GM12892 (cell line): ENCODE measurements around the gene USB1.

Source experiments
- DNase-seq: peaks from one replicate; pipeline ENCODE4 v3.0.0; 2011; ENCODE audit not compliant: insufficient read length
- FAIRE-seq: peaks from 2 replicates; lab custom pipeline; 2011; peaks lifted over from hg19 to GRCh38; lab: Jason Lieb, UNC
- POLR2A ChIP-seq: IDR thresholded peaks from 2 replicates; pipeline ENCODE4 v1.6.1; 2011; ENCODE audit warnings: low read depth, low read length, control low read depth
- POLR2AphosphoS5 ChIP-seq: IDR thresholded peaks from 2 replicates; pipeline ENCODE4 v1.6.1; 2011; ENCODE audit warnings: low read depth, low read length, control low read depth
- TAF1 ChIP-seq: IDR thresholded peaks from 2 replicates; pipeline ENCODE4 v1.6.1; 2011; ENCODE audit warnings: low read depth, mild to moderate bottlenecking, control low read depth, low read length, borderline replicate concordance

USB1 gene

DNA sequence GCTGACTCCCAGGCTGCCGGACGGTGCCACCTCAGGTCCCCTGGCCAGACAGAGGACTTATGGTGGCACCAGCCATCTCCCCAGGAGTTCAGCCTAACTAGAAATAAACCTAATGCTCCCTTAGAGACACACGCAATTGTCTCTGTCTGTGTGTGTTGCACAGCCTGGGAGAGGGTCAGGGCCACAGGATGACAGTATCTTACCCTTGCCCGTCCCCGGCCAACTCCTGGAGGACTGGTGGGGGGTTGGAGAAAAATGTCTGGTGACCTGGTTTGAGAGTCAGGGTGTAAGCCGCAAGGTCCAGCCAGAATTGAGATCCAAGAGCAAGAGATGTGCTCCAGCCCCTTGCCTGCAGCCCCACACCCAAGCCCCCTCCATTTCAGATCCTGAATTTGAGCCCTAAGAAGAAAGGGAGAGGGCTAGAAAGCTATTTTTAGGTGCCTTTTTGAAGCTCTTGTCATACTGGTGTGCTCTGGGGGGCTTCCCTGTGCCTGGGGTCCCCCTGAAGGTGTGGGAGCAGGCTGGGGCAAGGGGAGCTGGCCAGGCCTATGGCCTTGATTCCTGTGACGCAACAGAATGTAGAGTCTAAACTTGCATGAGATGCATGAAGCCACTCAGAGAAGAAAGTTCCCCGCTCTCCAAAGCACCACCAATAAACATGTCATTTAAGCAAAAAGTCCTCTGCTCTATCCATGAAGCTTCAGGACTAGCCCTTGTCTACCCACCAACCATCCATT, 13.6 kb upstream of the USB1 start:
- no peak for FAIRE-seq
- no peak for DNase-seq
- TF ChIP-seq POLR2AphosphoS5 (no peak), POLR2A (no peak), TAF1 (no peak)

DNA sequence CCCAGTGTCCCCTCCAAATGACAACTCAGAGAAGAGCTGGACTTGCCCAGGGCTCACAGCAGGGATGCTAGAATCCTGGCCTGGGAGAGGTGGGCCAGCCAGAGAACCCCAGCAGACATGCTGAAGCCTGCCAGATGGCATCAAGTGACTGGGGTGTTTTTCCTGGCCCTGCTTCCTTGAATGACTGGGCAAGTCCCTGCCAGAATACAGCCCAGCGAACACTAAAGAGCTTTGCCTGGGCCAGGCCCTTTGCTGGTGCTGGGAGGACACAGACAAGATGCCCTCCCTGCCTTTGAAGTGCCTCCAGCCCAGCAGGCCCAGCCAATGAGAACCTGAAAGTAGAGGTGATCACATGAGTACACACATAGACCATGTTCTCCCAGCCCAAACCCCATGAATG, 12.3 kb upstream of the USB1 start:
- FAIRE-seq: no peak
- DNase-seq: no peak

DNA sequence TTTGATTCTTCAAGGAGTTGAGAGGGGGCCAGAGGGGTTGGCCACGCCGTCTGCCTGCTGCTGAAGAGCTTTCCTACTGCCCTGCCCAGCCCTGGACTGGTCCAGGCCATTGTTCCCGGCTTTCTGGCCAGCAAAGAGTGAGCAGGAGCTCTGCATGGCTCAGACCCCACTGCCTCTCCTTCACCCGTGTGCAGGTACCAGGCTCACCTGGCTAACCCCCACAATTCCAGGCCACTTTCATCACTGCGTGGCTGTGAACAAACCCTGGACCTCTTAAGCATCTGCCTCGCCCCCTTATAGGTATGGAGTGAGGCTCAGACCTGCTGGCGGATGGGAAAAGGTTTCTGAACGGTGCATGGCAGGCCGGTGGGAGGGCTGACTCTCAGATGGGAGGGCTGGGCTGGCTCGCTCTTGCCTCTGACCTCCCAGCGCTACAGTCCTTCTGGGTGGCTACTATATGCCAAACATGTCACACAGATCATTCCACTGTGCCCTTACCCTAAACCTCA, 9.6 kb upstream of the USB1 start:
- no peak for FAIRE-seq
- DNase-seq: no peak
- no peak for TF ChIP-seq TAF1
- TF ChIP-seq POLR2A: no peak
- TF ChIP-seq POLR2AphosphoS5: no peak

More for the DNA sequence above, 12.3 kb upstream of the USB1 start:
- TF ChIP-seq POLR2A (no peak), TAF1 (no peak), POLR2AphosphoS5 (no peak)

DNA sequence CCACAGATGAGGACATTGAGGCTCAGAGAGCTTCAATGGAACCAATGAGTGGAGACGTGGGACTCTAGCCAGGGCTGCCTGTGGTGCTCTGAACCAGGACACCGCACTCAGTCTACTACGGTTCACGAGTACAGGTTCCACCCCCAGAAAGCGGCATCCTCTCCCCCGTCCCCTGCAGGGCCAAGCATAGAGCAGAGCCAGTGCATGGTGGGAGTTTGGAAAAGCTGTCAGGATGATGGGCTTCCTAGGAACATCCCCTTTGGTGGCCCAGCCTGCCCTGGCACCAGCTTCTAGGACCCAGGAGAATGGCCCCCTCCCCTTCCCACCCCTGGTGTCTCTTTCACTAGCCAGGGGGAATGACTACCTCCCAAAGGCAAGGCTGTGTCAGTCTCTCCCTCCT, 9.1 kb upstream of the USB1 start:
- DNase-seq: no peak
- no peak for FAIRE-seq
- TF ChIP-seq POLR2AphosphoS5 (no peak), POLR2A (no peak), TAF1 (no peak)

DNA sequence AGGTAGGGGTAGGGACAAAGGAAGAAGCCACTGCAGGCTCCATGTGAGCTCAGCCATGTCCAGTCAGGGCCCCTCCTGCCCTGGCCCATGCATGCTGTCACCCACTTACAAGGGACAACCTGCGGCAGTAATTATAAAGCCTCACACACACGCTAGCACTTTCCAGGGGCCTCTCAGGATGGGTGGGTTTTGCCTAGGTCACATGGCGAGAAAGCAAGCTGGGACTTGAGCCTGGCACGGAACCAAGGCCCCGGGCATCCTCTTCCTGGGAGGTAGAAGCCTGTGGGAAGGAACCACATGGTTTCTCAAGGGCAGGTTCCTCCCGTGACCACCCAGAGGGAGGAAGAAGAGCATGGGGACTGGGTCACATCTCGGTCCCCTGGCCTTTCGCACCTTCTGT, 7.8 kb upstream of the USB1 start:
- FAIRE-seq (no peak), DNase-seq (no peak)
- TF ChIP-seq POLR2AphosphoS5 (no peak), POLR2A (no peak), TAF1 (no peak)

DNA sequence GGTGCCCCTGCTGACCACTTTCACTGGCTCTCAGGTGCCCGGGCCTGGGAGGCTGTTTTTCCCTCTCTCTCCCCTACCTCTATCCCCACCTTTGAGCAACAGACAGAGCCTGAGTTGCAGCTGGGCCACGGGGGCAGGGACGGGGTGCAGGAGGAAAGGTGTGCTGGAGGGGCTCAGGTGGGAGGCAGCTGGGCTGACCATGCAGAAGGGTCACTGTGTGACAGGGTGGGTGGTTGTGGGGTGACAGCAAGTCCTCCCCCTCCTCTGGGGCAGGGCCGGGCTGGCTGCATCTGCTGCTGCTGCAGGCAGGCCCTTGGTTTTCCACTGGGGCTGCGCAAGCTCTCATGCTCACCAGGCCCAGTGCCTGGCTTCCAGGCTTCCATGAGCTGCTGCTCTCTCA, 7.3 kb upstream of the USB1 start:
- no peak for FAIRE-seq
- TF ChIP-seq POLR2AphosphoS5: no peak
- no peak for TF ChIP-seq TAF1
- no peak for TF ChIP-seq POLR2A
- no peak for DNase-seq

DNA sequence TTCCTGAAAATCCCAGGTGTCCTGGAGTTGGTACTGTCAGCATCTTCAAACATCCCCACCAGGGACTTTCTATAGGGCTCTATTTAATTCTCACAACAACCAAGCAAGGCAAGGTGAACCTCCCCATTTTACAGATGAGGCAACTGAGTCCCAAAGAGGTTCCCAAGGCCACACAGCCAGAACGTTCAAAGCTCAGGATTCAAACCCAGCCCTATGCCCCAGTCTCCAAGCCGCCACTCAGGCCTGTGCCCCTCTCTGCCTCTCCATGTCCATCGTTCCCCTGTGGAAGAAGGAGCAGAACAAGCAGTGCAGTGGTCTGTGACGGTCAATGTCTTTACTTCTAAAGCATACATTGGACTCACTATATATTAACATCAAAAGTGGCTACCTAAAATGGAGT, 6.8 kb upstream of the USB1 start:
- FAIRE-seq (no peak), DNase-seq (no peak)
- TF ChIP-seq POLR2A (no peak), TAF1 (no peak), POLR2AphosphoS5 (no peak)

DNA sequence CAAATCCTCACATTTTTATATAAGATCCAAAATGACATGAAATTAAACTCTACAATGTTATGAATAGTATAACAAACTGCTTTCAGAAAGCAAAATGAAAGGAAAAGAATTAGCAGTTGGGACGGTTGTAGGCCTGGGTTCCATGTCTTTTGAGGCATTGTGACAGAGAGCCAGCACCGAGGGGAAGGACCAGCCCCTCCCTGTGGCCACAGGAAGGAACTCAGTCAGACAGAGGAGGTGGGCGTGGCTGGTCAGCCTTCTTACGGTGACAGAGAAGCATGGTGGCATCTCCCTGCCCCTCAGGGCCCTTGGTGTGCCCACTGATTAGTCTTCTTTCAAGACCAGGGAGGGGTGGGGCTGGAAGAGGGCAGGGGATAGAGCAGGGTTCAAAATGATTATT, 6.4 kb upstream of the USB1 start:
- FAIRE-seq (peak; percentile 14), DNase-seq (peak; percentile 47)
- TF ChIP-seq POLR2AphosphoS5: no peak
- no peak for TF ChIP-seq POLR2A
- TF ChIP-seq TAF1: no peak

DNA sequence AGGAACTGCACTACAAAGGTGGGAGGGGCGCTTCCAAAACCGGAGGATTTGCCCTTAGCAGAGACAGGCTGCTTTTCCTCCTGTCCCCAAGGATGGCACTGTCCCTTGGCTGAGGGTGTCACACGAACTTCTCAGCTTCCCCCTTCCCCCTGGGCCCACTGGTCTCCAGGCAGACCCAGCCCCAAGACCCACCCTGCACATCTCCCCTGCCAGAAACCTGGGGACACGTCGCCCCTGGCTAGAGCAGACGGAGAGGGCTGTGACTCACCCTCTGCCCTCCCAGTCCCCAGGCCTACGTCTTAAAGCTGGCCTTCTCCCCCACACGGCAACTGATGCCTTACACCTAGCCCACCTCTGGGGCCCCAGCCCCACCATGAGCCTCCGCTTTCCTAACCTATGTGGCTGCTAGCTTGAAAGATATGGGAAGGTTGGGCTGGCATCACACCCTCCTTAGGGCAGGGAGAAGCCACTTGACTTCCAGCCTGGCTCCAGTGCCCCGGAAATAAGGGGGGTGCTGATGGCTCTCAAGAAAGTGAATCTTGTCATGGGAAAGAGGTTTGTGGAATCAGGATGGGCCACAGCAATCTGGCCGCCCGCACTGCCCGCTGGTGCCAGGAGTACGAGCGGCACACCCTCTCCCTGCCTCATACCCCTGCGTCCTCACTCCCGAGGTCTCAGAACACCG, 5.3 kb upstream of the USB1 start:
- no peak for TF ChIP-seq POLR2A
- no peak for TF ChIP-seq TAF1
- TF ChIP-seq POLR2AphosphoS5: no peak
- FAIRE-seq: no peak
- DNase-seq: no peak

DNA sequence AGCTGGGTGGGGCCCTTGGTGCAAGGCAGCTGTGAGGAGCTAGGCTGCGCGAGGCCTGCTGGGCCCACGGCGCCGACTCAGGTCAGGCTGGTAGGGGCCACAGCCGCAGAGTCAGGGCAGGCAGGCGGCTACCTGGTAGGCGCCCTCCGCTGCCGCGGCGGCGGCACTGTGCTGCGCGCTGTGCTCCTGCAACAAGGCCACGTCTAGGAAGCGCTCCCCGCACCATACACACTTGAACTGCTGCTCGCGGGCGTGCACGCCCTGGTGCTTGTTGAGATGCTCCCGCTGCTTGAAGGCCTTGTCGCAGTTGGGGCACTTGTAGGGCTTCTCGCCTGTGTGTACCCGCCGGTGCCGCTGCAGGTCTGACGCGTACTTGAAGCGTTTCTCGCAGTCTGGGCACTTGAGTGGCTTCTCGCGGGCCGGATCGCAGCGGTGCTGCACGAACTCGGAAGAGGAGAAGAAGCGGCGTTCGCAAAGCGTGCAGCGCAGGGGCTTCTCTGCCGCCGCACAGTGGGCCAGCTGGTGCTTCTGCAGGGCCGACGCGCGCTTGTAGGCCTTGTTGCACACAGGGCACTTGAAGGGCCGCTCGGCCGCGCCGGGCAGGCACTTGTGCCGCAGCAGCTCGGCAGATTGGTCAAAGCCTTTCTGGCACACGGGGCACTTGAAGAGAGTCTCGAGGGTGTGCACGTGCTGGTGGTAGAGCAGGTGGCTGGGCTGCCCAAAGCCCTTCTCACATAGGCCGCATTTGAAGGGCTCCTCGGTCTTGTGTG, 4.6 kb upstream of the USB1 start:
- DNase-seq: no peak
- TF ChIP-seq TAF1 (no peak), POLR2A (no peak), POLR2AphosphoS5 (no peak)
- FAIRE-seq: no peak

DNA sequence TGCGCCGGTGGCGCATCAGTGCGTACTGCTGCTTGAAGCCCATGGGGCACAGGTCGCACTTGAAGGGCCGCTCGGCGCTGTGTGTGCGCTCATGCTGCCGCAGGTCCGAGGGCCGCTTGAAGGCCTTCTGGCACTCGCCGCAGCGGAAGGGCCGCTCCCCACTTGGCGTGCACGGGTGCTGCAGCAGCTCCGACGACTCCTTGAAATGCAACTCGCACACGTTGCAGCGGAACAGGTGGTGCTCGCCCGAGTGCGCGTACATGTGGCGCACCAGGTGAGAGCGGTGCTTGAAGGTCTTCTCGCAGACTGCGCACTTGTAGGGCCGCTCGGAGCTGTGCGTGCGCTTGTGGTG, 4.1 kb upstream of the USB1 start:
- no peak for TF ChIP-seq POLR2A
- TF ChIP-seq TAF1: no peak
- TF ChIP-seq POLR2AphosphoS5: no peak
- no peak for FAIRE-seq
- DNase-seq: no peak
